Thyroid gland (tissue), 4 donors: ENCODE data around the gene L2HGDH.

Source experiments
- POLR2A ChIP-seq, 2 donors: fragments of 450-650 bp; IDR thresholded peaks; one replicate each; pipeline ENCODE4 v1.6.1; 2017; ENCODE audit warnings: antibody characterized with exemption in 2 of 2, mild to moderate bottlenecking in 2 of 2, moderate library complexity in 1 of 2
- TF ChIP-seq, protein P1 (sequence below), 6 experiments: fragments of 200-600 bp in 3 of 6; fragments of 450-650 bp in 3 of 6; sonication (generic) in 3 of 6; IDR thresholded peaks; one replicate each; pipeline ENCODE4 v1.5.1; 2016 to 2019; ENCODE audit warnings: antibody characterized with exemption in 6 of 6, mild to moderate bottlenecking in 2 of 6, inconsistent platforms in 1 of 6, moderate library complexity in 1 of 6

DNA sequence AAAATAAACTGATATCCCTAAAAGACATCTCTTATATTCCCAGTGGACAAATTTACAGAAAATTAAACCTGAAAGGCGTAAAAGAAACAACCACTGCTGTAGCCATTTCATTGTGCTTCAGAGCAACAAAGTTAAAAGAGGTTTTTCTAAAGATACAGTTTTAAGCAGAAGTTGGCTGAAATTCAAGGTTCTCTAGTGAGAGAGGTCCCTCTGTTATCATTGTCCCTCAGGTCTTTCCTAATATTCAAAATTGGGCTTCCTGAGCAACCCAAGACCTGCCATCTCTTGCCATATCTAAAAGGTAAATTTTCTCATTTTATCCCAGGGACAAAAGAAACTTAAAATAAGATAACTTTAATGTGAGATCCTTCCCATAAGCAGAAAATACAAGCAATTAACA lies 69.9 kb downstream of the L2HGDH start:
- TF ChIP-seq POLR2A (IDR thresholded peaks at IDR 0.05) = no peak
- TF ChIP-seq, protein P1, sequence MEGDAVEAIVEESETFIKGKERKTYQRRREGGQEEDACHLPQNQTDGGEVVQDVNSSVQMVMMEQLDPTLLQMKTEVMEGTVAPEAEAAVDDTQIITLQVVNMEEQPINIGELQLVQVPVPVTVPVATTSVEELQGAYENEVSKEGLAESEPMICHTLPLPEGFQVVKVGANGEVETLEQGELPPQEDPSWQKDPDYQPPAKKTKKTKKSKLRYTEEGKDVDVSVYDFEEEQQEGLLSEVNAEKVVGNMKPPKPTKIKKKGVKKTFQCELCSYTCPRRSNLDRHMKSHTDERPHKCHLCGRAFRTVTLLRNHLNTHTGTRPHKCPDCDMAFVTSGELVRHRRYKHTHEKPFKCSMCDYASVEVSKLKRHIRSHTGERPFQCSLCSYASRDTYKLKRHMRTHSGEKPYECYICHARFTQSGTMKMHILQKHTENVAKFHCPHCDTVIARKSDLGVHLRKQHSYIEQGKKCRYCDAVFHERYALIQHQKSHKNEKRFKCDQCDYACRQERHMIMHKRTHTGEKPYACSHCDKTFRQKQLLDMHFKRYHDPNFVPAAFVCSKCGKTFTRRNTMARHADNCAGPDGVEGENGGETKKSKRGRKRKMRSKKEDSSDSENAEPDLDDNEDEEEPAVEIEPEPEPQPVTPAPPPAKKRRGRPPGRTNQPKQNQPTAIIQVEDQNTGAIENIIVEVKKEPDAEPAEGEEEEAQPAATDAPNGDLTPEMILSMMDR (IDR thresholded peaks at IDR 0.05) = no peak
